Panc1 (cell line): Measurements from ENCODE around the gene ZDHHC7.

ENCODE experiments used
- CTCF ChIP-seq: fragments of 450-650 bp; IDR thresholded peaks from 2 replicates; pipeline ENCODE4 v1.5.1; 2017; ENCODE audit warnings: mild to moderate bottlenecking
- POLR2AphosphoS5 ChIP-seq: IDR thresholded peaks from 2 replicates; pipeline ENCODE4 v1.6.1; 2012; ENCODE audit warnings: mild to moderate bottlenecking, low read depth, low read length, moderate library complexity
- SIN3A ChIP-seq: IDR thresholded peaks from 2 replicates; pipeline ENCODE4 v1.6.1; 2012; ENCODE audit warnings: low read depth, mild to moderate bottlenecking, low read length, moderate library complexity, borderline replicate concordance; ENCODE audit not compliant: insufficient read depth

GRCh38 chr16:85027958-85028684 lies 16.8 kb upstream of the ZDHHC7 start:
- TF ChIP-seq CTCF: no peak
- no peak for TF ChIP-seq POLR2AphosphoS5
- TF ChIP-seq SIN3A: no peak
